HG03354 (cell line): ENCODE results near the gene DCLK1.
"Not testable (repeated sequence)": the region's sequence is repeated elsewhere in the genome, so short reads cannot be mapped to it uniquely, and the experiment has no call there.

ENCODE experiments used
- ATAC-seq: cut with Tn5 transposase; IDR thresholded peaks from one replicate; pipeline ENCODE4 v1.9.1; 2021; ENCODE audit warnings: mild to moderate bottlenecking; ENCODE audit not compliant: unreplicated experiment, poor library complexity, severe bottlenecking

Gene DCLK1

GRCh38 chr13:35993686-35994085 lies 137.5 kb downstream of the DCLK1 start:
- no peak for ATAC-seq

GRCh38 chr13:35992964-35993363 lies 138.2 kb downstream of the DCLK1 start:
- ATAC-seq = no peak

- no peak for ATAC-seq
Measured at GRCh38 chr13:35990196-35990595, 141.0 kb downstream of the DCLK1 start.

- no peak for ATAC-seq
Measured at GRCh38 chr13:35988648-35989081, 142.5 kb downstream of the DCLK1 start.

- ATAC-seq = no peak
Measured at GRCh38 chr13:35987572-35988513, 143.3 kb downstream of the DCLK1 start.

- no peak for ATAC-seq
Measured at GRCh38 chr13:35984776-35985453, 146.3 kb downstream of the DCLK1 start.

- ATAC-seq = no peak
Measured at GRCh38 chr13:35984287-35984686, 146.9 kb downstream of the DCLK1 start.

GRCh38 chr13:35983703-35984102 lies 147.5 kb downstream of the DCLK1 start:
- not testable (repeated sequence) for ATAC-seq

GRCh38 chr13:35983206-35983605 lies 148.0 kb downstream of the DCLK1 start:
- ATAC-seq = no peak

- no peak for ATAC-seq
Measured at GRCh38 chr13:35979361-35979951, 151.7 kb downstream of the DCLK1 start.

GRCh38 chr13:35978607-35979316 lies 152.4 kb downstream of the DCLK1 start:
- peak; percentile 75 for ATAC-seq

GRCh38 chr13:35977060-35977459 lies 154.1 kb downstream of the DCLK1 start:
- no peak for ATAC-seq

- ATAC-seq = no peak
Measured at GRCh38 chr13:35976126-35976525, 155.1 kb downstream of the DCLK1 start.

- not testable (repeated sequence) for ATAC-seq
Measured at GRCh38 chr13:35966951-35967350, 164.2 kb downstream of the DCLK1 start.

GRCh38 chr13:35966024-35966423 lies 165.2 kb downstream of the DCLK1 start:
- ATAC-seq = no peak

GRCh38 chr13:35965226-35965927 lies 165.8 kb downstream of the DCLK1 start:
- no peak for ATAC-seq

GRCh38 chr13:35964863-35965180 lies 166.4 kb downstream of the DCLK1 start:
- no peak for ATAC-seq

GRCh38 chr13:35964011-35964862 lies 166.9 kb downstream of the DCLK1 start:
- ATAC-seq = no peak
